IPS DF 19.7 (cell line): ENCODE measurements around the gene TNRC6A.
A peak's percentile ranks its signal among the peaks of the same experiment; 100 is the strongest.
"Not testable (repeated sequence)": the region's sequence is repeated elsewhere in the genome, so short reads cannot be mapped to it uniquely, and the experiment has no call there.

Source experiments
- DNase-seq: peaks from one replicate; pipeline ENCODE4 v3.0.0-alpha.2; 2013; ENCODE audit warnings: low read depth, low spot score

The TNRC6A gene

DNA sequence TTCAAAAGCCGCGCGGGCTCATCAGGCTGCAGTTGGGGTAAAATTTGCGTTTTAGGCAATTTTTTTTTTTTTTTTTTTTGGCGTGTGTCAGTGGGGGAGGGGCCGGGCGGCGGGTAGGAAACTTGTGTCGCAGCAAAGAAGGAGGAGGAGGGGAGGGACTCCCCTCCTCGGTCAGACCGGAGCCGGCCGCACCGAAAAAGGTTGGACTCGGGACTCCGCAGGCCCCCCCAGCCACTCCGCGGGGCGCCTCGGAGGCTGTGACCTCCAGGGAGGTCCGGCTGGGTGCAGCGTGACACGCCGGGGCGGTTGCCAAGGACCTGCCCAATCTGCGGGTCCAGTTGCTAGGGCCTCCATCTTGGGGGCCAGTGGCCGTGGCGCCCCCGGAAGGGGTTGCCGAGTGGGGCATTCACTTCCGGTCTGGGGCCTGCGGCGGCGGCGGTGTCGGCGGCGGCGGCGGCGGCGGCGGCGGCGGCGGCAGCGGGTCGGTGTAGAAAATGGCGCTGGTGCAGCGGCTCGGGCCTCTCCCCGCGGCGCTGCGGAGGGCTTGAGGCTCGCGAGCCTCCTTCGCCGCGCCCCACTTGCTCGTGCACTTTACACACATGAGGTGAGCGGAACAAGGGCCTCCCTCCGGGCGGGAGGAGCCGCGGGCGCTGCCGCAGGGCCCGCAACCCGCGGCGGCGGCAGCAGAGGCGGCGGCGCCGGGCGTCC lies at the start of gene TNRC6A:
TSS of gene TNRC6A (plus strand) at position 409 of the 708 bp plus-strand sequence. CDS start at position 600, 191 bp downstream.
- peak; percentile 30 for DNase-seq

- DNase-seq: no peak
Measured at GRCh38 chr16:24681793-24682192, 47.7 kb upstream of the TNRC6A start.

- DNase-seq: no peak
Measured at GRCh38 chr16:24683250-24683649, 46.2 kb upstream of the TNRC6A start.

DNA sequence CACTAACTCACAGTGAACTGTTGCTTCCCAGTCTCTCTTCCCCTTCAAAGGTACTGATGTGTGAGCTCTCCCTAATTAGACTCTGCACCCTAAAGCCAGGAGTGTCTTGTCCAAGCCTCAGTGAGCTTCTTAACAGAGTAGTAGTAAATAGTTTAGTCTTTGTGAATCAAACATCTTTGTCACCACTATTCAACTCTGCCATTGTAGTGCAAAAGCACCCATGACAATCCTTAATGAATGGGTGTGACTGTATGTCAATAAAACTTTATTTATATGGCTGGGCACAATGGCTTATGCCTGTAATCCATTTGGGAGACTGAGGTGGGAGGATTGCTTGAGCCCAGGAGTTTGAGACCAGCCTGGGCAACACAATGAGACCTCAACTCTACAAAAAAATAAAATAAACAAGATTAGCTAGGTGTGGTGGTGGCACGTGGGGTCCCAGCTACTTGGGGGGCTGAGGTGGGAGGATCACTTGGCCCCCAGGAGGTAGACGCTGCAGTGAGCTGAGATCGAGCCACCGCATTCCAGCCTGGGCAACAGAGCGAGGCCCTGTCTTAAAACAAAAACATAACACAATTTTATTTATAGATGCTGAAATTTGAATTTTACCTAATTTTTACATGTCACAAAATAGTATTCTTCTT lies 45.5 kb upstream of the TNRC6A start:
- no peak for DNase-seq

DNA sequence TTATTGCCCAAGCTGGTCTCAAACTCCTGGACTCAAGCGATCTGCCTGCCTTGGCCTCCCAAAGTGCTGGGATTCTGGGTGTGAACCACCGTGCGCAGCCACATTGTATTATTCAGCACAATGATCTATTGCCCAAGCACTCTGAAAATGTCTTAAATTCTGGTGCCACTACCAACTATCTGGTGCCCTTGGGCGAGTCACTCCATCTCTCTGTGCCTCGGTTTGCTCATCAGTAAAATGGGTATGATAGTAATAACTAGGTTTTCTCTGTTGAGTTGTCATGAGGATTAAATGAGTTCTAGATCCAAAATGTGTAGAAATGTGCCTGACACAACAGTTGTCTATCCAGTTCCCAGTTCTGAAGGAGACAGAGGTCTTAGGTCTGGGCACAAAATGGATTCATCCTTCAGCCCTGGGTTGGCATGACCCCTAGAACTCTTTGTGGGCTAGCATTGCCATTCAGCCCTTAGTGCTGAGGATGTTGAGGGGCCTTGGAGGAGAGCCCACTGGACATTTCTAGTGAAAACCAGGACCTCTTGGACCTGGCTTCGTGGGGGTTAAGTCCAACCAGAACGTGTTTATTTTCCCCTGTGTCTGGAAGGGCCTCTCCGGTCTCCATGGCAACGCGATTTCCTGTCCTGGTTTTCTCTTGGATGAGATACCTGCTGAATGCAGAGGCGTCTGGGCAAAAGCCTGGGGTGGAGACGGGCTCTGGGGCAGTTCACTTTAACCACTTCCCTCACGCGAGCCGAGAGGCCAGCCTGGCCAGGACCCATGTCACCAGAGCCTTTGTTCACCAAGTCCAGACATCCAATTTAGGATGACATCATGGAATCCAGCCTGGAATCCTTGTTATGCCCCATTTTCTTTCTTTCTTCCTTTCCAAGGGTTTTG lies 43.7 kb upstream of the TNRC6A start:
- DNase-seq: no peak

- DNase-seq: no peak
Measured at GRCh38 chr16:24686678-24687077, 42.8 kb upstream of the TNRC6A start.

DNA sequence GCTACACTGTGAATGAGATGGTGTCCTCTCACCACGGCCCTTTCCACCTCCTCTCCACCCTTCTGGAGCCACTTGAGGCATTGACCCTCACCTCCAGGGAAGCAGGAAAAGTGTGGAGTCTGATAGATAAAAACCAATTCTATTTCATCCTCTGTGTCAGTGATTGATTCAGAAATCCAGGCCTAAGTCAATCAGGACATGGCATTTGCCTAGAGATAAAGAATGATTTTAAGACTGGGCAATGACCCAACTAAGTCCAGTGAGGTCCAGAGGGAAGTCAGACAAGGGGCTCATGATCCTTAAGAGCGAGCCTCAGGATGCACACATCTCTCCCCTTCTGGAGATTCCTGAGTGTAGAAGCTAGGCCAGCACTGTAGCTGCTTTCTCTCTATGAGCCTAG lies 41.1 kb upstream of the TNRC6A start:
- DNase-seq: no peak

- DNase-seq: no peak
Measured at GRCh38 chr16:24689128-24689527, 40.3 kb upstream of the TNRC6A start.

- DNase-seq: no peak
Measured at GRCh38 chr16:24692854-24693253, 36.6 kb upstream of the TNRC6A start.

- no peak for DNase-seq
Measured at GRCh38 chr16:24694931-24695330, 34.5 kb upstream of the TNRC6A start.

GRCh38 chr16:24696699-24697098 lies 32.8 kb upstream of the TNRC6A start:
- DNase-seq: no peak

DNA sequence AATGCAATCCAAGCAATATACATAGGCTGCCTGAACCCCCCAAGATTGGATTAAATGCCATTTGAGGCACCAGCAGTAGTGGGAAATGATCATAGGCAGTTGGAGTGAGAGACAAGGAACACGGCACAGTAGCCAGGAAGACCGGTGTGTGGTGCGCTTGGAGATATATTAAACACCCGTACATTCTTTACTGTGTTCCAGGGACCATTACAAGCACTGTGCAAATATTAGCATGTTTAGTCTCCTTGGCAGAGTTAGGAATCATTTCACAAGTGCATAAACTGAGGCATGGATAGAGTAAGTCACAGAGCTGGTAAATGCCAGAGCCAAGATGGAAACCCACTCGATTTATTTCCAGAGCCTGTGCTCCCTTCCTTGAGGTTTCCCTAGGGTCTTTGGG lies 31.1 kb upstream of the TNRC6A start:
- no peak for DNase-seq

GRCh38 chr16:24699151-24699723 lies 30.2 kb upstream of the TNRC6A start:
- DNase-seq: no peak

- peak; percentile 57 for DNase-seq
Measured at GRCh38 chr16:24700549-24701392, 28.7 kb upstream of the TNRC6A start.

- no peak for DNase-seq
Measured at GRCh38 chr16:24701521-24701951, 27.9 kb upstream of the TNRC6A start.

DNA sequence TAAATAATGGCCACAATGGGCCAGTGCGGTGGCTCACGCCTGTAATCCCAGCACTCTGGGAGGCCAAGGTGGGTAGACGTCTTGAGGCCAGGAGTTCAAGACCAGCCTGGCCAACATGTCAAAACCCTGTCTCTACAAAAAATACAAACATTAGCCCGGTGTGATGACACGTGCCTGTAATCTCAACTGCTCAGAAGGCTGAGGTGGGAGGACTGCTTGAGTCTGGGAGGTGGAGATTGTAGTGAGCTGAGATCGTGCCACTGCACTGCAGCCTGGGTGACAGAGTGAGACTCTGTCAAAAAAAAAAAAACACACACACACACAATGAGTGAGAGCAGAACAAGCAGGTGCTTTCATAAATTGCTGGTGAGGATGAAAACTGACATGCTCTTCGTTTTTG lies 21.7 kb upstream of the TNRC6A start:
- not testable (repeated sequence) for DNase-seq

DNA sequence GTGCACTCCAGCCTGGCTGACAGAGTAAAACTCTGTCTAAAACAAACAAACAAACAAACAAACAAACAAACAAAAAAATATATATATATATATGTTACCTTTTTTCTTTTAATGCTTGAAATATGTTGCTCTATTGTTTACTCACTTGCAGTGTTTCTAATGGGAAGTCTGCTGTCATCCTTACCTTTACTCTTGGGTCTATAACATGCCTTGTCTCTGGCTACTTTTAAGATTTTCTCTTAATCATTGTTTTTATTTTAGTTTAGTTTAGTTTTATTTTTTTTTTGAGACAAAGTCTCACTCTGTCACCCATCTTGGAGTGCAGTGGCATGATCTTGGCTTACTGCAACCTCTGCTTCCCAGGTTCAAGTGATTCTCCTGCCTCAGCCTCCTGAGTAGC lies 16.1 kb upstream of the TNRC6A start:
- no peak for DNase-seq

DNA sequence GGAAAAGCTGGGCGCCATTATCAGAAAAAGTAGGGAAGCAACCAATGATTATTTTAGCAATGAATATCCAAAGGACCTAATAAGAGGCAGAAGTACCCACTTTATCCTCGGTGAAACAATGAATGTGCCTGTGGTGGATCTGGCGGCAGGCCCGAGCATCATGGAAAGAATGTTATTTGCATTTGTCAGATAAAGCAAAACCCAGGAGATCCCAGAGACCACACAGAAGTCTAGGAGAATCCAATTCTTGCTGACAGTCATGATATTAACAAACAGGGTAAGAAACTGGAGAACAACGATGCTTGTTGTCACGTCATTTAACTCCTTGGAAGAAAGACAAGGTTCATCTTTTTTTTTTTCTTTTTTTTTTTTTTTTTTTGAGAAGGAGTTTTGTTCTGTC lies 12.0 kb upstream of the TNRC6A start:
- DNase-seq: no peak

- DNase-seq: no peak
Measured at GRCh38 chr16:24718967-24719521, 10.4 kb upstream of the TNRC6A start.

DNA sequence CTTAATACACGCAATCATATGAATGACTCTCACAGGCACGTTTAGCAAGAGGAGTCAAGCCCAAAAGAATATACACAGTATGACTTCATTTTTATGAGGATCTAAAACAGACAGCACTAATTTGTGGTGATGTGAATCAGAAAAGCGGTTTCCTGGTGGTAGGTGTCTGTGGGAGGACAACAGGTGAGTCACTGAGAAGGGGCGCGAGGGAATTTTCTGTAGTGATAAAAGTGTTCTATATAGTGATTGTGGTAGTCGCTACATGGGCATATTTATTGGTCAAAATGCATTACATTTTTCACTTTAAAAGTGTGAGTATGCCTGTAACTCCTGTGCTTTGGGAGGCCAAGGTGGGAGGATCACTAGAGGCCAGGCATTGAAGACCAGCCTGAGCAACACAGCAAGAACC lies 7.6 kb upstream of the TNRC6A start:
- DNase-seq: no peak

DNA sequence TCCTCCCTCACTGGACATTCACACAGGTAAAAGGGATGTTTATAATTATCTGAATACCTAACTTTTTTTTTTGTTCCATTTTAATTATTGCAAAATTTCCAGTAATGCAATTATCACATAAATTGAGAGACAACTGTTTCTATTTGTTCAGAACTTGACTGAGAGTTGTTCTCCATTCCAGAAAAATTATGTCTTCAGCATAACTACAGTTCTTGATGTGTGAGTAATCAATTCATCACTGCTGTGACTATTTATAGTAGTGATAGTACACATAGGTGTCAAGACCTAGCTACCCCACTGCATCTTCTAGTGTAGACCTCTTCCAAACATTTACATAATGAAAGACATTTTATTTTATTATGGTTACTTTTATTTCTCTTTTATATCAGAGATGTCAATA lies 5.8 kb upstream of the TNRC6A start:
- DNase-seq: no peak
